Measurements from ENCODE around the gene QSER1. TPM values are rescaled to one million over a fixed set of nuclear protein-coding genes. Genes with fewer than 3 reads are reported as not detected.
A peak's percentile ranks its signal among the peaks of the same experiment; 100 is the strongest.

The QSER1 gene
- total and polyA plus RNA-seq, 8 donors: 3.0 to 25.1 (median 20.7) TPM

DNA sequence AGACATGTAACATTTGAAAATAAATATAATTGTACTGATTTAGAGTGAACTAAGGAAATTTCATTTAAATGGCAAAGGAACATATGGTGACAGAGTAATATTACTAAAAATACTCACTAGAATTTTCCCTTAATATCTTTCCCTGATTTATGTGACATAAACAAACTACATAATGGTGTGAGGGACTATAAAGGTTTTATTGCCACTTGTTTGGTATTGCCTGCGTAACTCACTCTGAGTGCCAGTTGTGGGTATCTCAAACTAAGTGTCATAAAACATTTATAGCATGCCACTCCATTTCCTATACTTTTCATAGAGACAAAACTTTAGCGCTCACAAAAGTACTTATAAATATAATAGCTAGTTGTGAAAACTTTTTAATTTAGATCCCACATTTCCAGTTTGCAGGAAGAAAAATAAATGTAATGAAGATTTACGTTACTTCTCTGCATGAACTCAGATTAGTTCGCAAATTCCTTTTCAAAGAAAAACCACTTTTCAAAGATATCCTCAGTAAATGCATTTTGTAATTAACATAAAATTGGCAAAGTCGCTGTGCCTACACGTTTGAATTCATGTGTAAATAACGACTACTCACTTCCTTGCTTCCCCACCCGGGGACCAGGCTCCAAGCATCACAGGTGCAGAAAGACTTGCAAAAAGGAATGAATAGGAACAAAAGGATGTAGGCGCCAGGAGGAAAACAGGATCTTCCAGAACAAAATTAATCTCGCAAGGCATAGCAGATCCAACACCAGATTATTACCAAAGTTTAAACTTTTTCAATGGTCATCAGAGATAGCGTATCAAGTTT, 1.6 kb upstream of the QSER1 start:
- DNase-seq (no peak), FAIRE-seq (no peak), ATAC-seq (no peak)
- 59% methylated on average over 11 of the region's 11 CpGs for WGBS, 2 donors
- Histone ChIP-seq H3K27ac (no peak overlapping the region), H3K9me3 (no peaks in the 10 kb centered on the region), H3K4me1 (peaks cover 5 to 20% (median 15%) of the 10 kb centered on the region in 3 donors), H3K4me3 (no peak overlapping the region), H3K36me3 (no peaks in the 10 kb centered on the region), H3K27me3 (no peaks in the 10 kb centered on the region)
- intact Hi-C loops (cut with DNase I): no loop called here
- TF ChIP-seq, protein P1, sequence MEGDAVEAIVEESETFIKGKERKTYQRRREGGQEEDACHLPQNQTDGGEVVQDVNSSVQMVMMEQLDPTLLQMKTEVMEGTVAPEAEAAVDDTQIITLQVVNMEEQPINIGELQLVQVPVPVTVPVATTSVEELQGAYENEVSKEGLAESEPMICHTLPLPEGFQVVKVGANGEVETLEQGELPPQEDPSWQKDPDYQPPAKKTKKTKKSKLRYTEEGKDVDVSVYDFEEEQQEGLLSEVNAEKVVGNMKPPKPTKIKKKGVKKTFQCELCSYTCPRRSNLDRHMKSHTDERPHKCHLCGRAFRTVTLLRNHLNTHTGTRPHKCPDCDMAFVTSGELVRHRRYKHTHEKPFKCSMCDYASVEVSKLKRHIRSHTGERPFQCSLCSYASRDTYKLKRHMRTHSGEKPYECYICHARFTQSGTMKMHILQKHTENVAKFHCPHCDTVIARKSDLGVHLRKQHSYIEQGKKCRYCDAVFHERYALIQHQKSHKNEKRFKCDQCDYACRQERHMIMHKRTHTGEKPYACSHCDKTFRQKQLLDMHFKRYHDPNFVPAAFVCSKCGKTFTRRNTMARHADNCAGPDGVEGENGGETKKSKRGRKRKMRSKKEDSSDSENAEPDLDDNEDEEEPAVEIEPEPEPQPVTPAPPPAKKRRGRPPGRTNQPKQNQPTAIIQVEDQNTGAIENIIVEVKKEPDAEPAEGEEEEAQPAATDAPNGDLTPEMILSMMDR (IDR thresholded peaks at IDR 0.05): no peak

DNA sequence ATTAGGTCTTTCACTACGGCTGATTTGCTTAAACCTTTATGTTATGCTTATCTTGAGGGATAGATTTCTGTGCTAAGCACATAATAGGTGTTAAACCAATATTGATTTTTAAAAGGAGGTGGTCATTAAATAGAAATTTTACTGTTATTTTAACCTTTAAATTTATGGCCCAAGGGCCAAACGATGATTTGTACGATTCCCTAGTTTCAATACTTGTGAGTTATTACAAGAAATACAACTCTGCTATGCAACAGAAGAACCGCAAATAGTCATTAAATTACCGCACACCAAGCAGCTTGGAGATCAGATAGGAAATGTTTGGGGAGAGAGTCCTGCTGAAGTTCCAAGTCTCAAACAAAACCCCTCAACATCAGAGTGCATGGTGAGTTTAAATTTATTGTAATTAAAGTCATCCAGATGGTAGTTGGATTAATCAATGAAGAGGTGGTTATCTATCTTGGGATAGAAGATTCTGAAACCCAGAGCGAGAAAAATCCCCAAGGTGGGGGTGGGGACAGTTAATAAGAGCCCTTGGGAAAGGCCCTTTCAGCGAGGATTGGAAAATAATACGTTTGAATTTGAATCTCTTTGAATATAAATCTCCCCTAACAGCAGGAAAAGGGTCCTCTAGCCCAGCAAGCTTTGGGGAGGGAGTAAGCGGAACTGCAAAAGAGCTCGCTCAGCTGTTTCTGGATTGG, 805 bp upstream of the QSER1 start:
- intact Hi-C loops (cut with DNase I): no loop called here
- peaks cover 5 to 20% (median 15%) of the 10 kb centered on the region in 3 donors for H3K4me1 ChIP-seq
- H3K9me3 ChIP-seq: no peaks in the 10 kb centered on the region
- TF ChIP-seq, protein P1 (IDR thresholded peaks at IDR 0.05): no peak
- ATAC-seq (peak; percentile 1 to 11 (median 4)), DNase-seq (no peak), FAIRE-seq (no peak)
- 3% methylated on average over 10 of the region's 10 CpGs for WGBS, 2 donors
- H3K27ac ChIP-seq: peak overlapping the region; percentile 91 to 97 (median 94)
- peak overlapping the region; percentile 78 to 98 (median 92) for H3K4me3 ChIP-seq
- no peaks in the 10 kb centered on the region for H3K27me3 ChIP-seq
- no peaks in the 10 kb centered on the region for H3K36me3 ChIP-seq

GRCh38 chr11:32893093-32893342, 407 bp downstream of the QSER1 start:
- FAIRE-seq (no peak), DNase-seq (no peak), ATAC-seq (no peak)
- H3K4me1 ChIP-seq: peaks cover 5 to 20% (median 15%) of the 10 kb centered on the region in 3 donors
- no peaks in the 10 kb centered on the region for H3K27me3 ChIP-seq
- no peaks in the 10 kb centered on the region for H3K9me3 ChIP-seq
- H3K4me3 ChIP-seq: peak overlapping the region; percentile 91 to 98 (median 92)
- peak overlapping the region; percentile 91 to 97 (median 94) for H3K27ac ChIP-seq
- WGBS, 2 donors: 0% methylated on average over 4 to 32 of the region's 32 CpGs
- H3K36me3 ChIP-seq: no peaks in the 10 kb centered on the region
- TF ChIP-seq, protein P1 (IDR thresholded peaks at IDR 0.05): no peak
- intact Hi-C loops (cut with DNase I): no loop called here

GRCh38 chr11:32893343-32894148, 935 bp downstream of the QSER1 start:
- H3K27me3 ChIP-seq: no peaks in the 10 kb centered on the region
- peak overlapping the region; percentile 89 to 97 (median 94) for H3K27ac ChIP-seq
- peaks cover 5 to 20% (median 15%) of the 10 kb centered on the region in 3 donors for H3K4me1 ChIP-seq
- TF ChIP-seq, protein P1 (IDR thresholded peaks at IDR 0.05): peak in 1 of 4 donors; percentile 10
- intact Hi-C loops (cut with DNase I): no loop called here
- no peaks in the 10 kb centered on the region for H3K9me3 ChIP-seq
- FAIRE-seq (no peak), DNase-seq (peak; percentile 42 to 81 (median 58)), ATAC-seq (peak; percentile 57 to 75 (median 68))
- H3K4me3 ChIP-seq: peak overlapping the region; percentile 91 to 98 (median 92)
- WGBS, 2 donors: 0 to 1% methylated on average over 59 to 66 of the region's 66 CpGs
- H3K36me3 ChIP-seq: no peaks in the 10 kb centered on the region

Data from pancreas (tissue), 10 donors.